GM21576 (cell line): Measurements from ENCODE around the gene PGM2L1.

Source experiments
- ATAC-seq: cut with Tn5 transposase; IDR thresholded peaks from one replicate; pipeline ENCODE4 v1.9.1; 2021; ENCODE audit warnings: mild to moderate bottlenecking, moderate library complexity; ENCODE audit not compliant: unreplicated experiment

PGM2L1 gene

DNA sequence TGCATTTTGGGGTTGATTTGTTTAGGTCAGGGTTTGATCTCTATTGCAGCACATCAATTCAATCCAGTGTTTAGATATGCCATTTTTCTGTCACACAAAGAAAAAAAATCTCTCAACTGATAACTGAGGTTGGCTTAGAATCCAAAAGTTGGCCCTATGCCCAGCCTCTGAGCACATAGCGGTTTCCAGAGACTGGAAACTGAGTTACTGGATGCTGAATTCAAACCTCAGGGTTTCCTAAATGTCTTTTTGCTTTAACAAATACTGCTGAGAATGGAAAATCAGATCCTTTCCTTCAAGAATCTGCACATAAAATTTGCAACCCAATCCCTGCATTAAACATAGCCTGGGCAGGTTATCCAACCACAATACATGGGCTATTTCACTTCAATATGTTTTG lies 90.8 kb downstream of the PGM2L1 start:
- ATAC-seq = no peak

- no peak for ATAC-seq
Measured at GRCh38 chr11:74306435-74307175, 91.6 kb downstream of the PGM2L1 start.

- ATAC-seq = no peak
Measured at GRCh38 chr11:74299015-74299414, 99.2 kb downstream of the PGM2L1 start.

DNA sequence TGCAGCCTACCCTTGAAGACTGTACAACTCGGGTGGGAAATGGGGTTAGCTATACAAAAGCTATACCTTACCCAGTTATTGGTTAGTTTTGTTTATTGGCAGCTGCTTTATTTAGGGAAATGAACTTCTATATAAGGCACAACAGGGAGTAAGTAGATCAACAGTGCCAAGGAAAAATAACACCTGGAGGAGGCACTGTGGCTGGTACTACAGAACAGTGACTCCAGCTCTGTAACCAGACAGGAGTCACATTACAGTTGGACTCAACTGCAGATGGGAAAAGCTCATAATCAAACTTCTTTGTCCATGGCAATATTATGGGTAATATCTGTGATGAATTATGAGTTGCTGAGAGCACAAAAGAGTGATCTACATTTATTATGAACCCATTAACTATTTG lies 100.7 kb downstream of the PGM2L1 start:
- no peak for ATAC-seq

DNA sequence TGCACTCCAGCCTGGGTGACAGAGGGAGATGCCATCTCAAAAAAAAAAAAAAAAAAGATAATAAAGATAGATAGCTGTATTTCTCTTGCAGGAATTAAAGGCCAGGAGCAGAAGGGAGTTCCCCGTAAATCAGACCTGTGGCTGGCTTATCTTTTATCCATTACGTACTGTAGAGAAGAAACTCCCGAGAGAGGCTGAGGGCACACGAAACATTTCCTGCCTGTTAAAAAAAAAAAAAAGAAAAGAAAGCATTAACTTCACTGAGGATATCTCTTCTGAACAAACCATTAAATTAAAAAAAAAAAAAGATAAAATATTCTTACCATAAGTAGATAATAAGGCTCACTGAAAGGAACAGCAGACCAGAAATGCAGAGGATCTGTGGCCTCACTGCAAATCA lies 109.3 kb downstream of the PGM2L1 start:
- no peak for ATAC-seq

GRCh38 chr11:74288161-74288560 lies 110.1 kb downstream of the PGM2L1 start:
- ATAC-seq = no peak

GRCh38 chr11:74284466-74284865 lies 113.8 kb downstream of the PGM2L1 start:
- no peak for ATAC-seq

DNA sequence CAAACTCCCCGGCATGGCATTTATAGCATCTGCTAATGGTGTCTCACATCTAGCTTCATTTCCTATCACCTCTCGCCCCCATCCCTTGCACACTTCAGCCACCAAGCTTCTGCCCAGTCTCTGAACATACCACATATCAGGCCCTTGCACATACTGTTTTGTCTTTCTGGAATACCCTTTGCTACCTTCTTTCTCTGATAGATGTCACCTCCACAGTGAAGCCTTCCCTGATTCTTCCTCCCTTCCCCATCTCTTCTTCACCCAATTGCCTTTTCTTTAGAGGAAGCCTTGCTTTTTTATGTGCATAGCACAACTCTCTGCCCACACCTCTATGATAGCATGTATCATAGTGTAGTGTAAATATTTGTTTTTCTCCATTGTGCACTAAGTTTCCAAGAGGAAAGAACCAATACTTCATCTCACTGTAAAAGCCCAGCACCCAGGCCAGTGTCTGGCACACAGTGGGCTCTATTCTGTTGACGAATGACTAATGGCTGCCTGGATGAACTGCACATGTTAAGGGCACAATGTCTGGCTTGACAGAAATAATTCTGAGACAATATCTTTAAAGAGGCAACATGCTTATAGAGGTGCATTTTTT lies 114.6 kb downstream of the PGM2L1 start:
- ATAC-seq = no peak

GRCh38 chr11:74282914-74283371 lies 115.3 kb downstream of the PGM2L1 start:
- ATAC-seq = no peak

DNA sequence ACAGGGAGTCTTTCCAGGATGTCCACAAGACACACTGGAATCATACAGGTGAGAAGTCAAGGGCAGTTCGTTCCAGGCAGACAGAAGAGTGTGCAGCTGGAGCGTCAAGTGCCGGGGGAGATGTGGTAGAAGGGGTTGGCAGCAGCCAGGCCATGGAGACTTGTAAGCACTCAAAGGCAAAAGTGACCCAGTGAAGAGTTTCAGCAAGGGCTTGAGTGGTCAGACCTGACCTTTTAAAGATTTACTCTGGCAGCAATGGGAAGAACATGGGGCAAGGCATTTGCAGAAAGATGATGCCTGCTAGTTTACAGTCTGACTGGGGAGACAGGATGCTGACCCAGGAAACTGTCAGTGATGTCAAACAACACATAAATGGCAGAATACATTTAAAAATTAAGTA lies 115.8 kb downstream of the PGM2L1 start:
- no peak for ATAC-seq

GRCh38 chr11:74280494-74280893 lies 117.7 kb downstream of the PGM2L1 start:
- no peak for ATAC-seq
